Parathyroid adenoma (tissue), 2 donors: Measurements from ENCODE around the gene SEPTIN2.
"Not testable (repeated sequence)": the region's sequence is repeated elsewhere in the genome, so short reads cannot be mapped to it uniquely, and the experiment has no call there.

Experiments used
- H2AFZ ChIP-seq: fragments of 300-600 bp; sonication (generic); one replicate; pipeline ENCODE4 v1.7.0; 2017; ENCODE audit warnings: antibody characterized with exemption, mild to moderate bottlenecking
- H3K27ac ChIP-seq: fragments of 300-600 bp; sonication (generic); one replicate; pipeline ENCODE4 v1.7.0; 2017
- H3K27me3 ChIP-seq: fragments of 300-600 bp; sonication (generic); one replicate; pipeline ENCODE4 v1.7.0; 2017; ENCODE audit warnings: low read length; ENCODE audit not compliant: control insufficient read depth, insufficient read depth
- H3K36me3 ChIP-seq: fragments of 300-600 bp; sonication (generic); one replicate; pipeline ENCODE4 v1.7.0; 2017; ENCODE audit warnings: low read length; ENCODE audit not compliant: control insufficient read depth, insufficient read depth
- H3K4me1 ChIP-seq: fragments of 300-600 bp; sonication (generic); one replicate; pipeline ENCODE4 v1.7.0; 2017; ENCODE audit warnings: control low read depth
- H3K4me2 ChIP-seq: fragments of 300-600 bp; sonication (generic); one replicate; pipeline ENCODE4 v1.7.0; 2017; ENCODE audit warnings: low read length
- H3K4me3 ChIP-seq: fragments of 300-600 bp; sonication (generic); one replicate; pipeline ENCODE4 v1.7.0; 2017; ENCODE audit warnings: low read depth, low read length
- H3K79me2 ChIP-seq: fragments of 300-600 bp; sonication (generic); one replicate; pipeline ENCODE4 v1.7.0; 2017; ENCODE audit warnings: control low read depth
- H3K9ac ChIP-seq: fragments of 300-600 bp; sonication (generic); one replicate; pipeline ENCODE4 v1.7.0; 2017; ENCODE audit warnings: mild to moderate bottlenecking
- H3K9me3 ChIP-seq: fragments of 300-600 bp; sonication (generic); one replicate; pipeline ENCODE4 v1.7.0; 2017; ENCODE audit warnings: low read length; ENCODE audit not compliant: control insufficient read depth
- CTCF ChIP-seq: fragments of 300-600 bp; sonication (generic); IDR thresholded peaks from one replicate; pipeline ENCODE4 v1.7.0; 2017; ENCODE audit warnings: antibody characterized with exemption, mild to moderate bottlenecking
- donor health status: primary hyperparathyroidism.

Gene SEPTIN2

DNA sequence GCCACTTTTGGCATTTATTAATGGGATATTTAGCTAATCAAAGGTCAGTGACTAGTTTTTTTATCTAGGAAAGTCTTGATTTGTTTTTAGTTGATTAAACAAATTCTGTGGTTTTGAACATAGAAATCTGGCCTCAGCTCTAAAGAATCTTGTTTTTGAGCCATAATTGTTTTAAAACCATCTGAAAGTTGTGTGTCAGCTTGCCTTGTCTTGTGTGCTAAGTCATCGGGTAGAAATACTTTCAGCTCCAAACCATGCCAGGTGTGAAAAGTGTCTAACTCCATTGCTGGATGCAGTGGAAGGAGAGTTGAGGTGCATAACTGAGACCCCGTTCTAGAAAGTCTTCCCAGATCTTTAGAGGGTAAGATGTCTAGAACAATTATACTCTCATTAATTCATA lies 63.1 kb downstream of the SEPTIN2 start:
- Histone ChIP-seq H3K4me1 (peaks cover 73% of the 10 kb centered on the region), H3K4me2 (no peak overlapping the region), H3K36me3 (no peaks in the 10 kb centered on the region), H3K79me2 (peaks cover 50% of the 10 kb centered on the region), H3K27ac (peak overlapping the region; percentile 86), H2AFZ (no peak overlapping the region), H3K27me3 (no peaks in the 10 kb centered on the region), H3K9me3 (no peaks in the 10 kb centered on the region), H3K9ac (no peak overlapping the region), H3K4me3 (no peak overlapping the region)
- no peak for TF ChIP-seq CTCF

DNA sequence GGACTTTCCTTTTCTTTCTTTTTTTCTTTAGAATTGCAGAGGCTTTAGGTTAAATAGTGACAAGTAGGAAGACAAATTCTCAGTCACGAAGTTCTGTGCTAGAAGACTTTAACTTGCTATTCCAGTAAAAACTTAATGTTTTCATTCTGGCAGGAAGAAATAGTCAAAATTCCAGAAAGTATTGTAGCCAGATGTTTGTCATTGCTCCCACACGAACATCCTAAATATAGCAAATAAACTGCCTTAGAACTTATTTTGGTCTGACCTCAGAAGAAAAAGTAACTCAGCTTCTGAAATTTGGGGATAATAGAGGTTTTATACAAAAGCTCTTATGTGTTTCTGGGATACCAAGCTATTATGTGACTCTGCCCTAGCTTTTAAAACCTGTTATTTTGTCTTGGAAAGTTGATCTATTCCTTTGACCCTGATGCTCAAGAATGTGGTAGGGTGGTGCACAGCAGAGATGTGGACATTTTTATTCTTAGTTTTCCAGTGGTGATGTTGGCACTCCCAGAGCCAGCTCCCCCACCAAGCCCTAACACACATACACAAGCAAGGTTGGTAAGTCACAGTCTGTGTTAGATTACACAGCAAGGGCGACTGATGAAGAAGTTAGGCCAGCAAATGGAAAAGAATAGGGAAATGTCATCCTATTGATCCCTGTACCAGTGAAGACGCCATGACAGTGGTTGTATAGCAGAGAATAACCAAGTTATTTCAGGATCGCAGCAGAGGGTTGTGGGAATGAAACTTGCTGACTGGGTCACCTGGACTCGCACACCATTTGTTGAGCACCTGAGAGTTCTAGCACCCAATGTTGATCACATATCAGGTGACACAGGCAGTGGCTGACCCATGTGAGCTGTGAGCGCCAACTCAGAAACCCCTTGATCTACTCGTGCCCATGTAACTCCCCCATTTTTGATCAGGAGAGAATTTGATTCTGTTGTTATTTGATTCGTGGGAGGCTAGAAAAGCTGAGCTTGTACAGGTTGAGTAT lies 64.1 kb downstream of the SEPTIN2 start:
- peaks cover 51% of the 10 kb centered on the region for H3K79me2 ChIP-seq
- H3K4me1 ChIP-seq: peaks cover 77% of the 10 kb centered on the region
- no peak overlapping the region for H3K9ac ChIP-seq
- no peaks in the 10 kb centered on the region for H3K27me3 ChIP-seq
- H3K4me2 ChIP-seq: peak overlapping the region; percentile 23
- H3K4me3 ChIP-seq: no peak overlapping the region
- no peaks in the 10 kb centered on the region for H3K9me3 ChIP-seq
- no peak for TF ChIP-seq CTCF
- H3K36me3 ChIP-seq: no peaks in the 10 kb centered on the region
- no peak overlapping the region for H2AFZ ChIP-seq
- peak overlapping the region; percentile 86 for H3K27ac ChIP-seq

- Histone ChIP-seq H3K79me2 (peaks cover 44% of the 10 kb centered on the region), H3K4me1 (peaks cover 72% of the 10 kb centered on the region), H3K4me3 (no peak overlapping the region), H3K9me3 (no peaks in the 10 kb centered on the region), H2AFZ (no peak overlapping the region), H3K9ac (no peak overlapping the region), H3K4me2 (no peak overlapping the region), H3K27ac (peak overlapping the region; percentile 38), H3K27me3 (no peaks in the 10 kb centered on the region), H3K36me3 (no peaks in the 10 kb centered on the region)
- TF ChIP-seq CTCF: no peak
These were observed 66.1 kb downstream of the SEPTIN2 start for GRCh38 chr2:241381872-241382271.

DNA sequence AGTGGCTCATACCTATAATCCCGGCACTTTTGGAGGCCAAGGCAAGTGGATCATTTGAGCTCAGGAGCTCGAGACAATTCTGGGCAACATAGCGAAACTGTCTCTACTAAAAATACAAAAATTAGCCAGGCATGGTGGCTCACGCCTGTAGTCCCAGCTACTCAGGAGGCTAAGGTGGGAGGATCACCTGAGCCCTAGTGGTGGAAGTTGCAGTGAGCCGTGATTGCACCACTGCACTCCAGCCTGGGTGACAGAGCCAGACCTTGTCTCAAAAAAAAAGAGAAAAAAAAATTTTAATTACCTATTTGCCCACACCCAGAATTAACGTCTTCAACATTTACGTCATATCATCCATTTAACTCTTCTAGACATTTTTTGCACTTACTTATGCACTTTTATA lies 69.7 kb downstream of the SEPTIN2 start:
- not testable (repeated sequence) for H3K27me3 ChIP-seq, H3K4me3 ChIP-seq, H3K9ac ChIP-seq, H3K9me3 ChIP-seq, H3K4me2 ChIP-seq, H2AFZ ChIP-seq, H3K36me3 ChIP-seq
- Histone ChIP-seq H3K27ac (peak overlapping the region; percentile 57), H3K79me2 (peaks cover 50% of the 10 kb centered on the region), H3K4me1 (peaks cover 67% of the 10 kb centered on the region)

- H3K9me3 ChIP-seq: no peaks in the 10 kb centered on the region
- H3K27ac ChIP-seq: peak overlapping the region; percentile 57
- H3K36me3 ChIP-seq: no peaks in the 10 kb centered on the region
- no peaks in the 10 kb centered on the region for H3K27me3 ChIP-seq
- peaks cover 54% of the 10 kb centered on the region for H3K79me2 ChIP-seq
- H3K4me2 ChIP-seq: peak overlapping the region; percentile 19
- peaks cover 65% of the 10 kb centered on the region for H3K4me1 ChIP-seq
- H3K9ac ChIP-seq: no peak overlapping the region
- no peak for TF ChIP-seq CTCF
- H3K4me3 ChIP-seq: no peak overlapping the region
- no peak overlapping the region for H2AFZ ChIP-seq
These were observed 70.8 kb downstream of the SEPTIN2 start for GRCh38 chr2:241386519-241386918.
